Stimulated activated CD8-positive, alpha-beta memory T cell treated with anti-CD3 and anti-CD28 coated beads, Interleukin-15, amount 100 ng/mL, for 1 hour (primary cell): ENCODE results near the gene MAP2K5.
"Not testable (repeated sequence)": the region's sequence is repeated elsewhere in the genome, so short reads cannot be mapped to it uniquely, and the experiment has no call there.

Experiments used
- DNase-seq: peaks from one replicate; pipeline ENCODE4 v3.0.0-alpha.2; 2020; ENCODE audit warnings: low read depth

Gene MAP2K5

DNA sequence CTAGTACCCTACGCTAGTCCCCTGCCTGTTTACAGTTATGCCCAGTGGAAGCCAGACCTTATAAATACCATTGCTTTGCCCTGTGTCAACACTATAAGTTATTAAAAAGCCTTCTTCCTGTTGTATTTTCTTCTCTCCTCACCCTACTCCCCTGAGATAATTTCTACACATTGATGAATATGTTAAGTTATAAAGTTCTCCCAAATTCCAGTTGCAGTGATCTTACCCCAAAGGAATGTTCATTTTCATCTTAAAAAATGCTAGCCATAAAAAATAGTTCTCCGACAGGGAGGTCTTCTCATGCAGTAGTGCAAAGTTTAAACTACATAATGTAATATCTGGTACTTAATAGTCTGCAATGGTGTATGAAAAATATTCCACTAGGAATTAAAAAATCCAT lies 58.6 kb downstream of the MAP2K5 start:
- no peak for DNase-seq

DNA sequence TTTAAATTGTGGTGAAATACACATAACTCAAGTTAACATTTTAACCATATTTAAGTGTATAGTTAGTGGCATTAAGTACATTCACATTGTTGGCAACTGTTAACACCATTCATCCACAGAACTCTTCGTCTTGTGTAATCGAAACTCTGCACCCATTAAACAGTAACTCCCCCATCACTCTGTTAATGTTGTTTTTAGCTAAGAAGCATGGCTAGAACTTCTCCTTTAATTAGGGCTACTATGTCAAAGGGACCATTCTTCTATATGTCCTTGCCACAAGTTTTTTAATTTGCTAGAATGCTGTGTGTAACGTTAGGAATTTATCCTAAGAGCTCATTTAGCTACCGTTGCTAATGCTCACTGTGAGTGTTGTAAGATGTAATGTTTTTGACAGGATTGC lies 60.6 kb downstream of the MAP2K5 start:
- no peak for DNase-seq

DNA sequence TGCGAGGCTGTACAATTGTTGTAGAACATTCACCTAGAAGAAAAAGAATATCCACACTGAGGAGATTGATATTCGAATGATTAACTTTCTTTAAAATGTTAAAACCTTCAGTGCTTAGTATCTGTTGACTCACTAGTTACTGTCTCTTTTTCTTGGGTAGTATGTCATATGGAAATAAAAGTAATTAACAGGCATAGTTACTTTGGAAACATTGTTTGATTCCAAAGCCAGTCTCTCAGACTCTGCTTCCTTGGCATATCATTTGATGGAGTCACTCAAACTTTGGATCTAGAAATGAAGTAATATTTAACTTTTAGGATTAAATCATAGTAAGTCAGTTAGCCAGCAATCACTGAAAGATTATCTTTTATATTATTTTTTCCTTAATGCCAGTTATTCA lies 63.4 kb downstream of the MAP2K5 start:
- DNase-seq = no peak

DNA sequence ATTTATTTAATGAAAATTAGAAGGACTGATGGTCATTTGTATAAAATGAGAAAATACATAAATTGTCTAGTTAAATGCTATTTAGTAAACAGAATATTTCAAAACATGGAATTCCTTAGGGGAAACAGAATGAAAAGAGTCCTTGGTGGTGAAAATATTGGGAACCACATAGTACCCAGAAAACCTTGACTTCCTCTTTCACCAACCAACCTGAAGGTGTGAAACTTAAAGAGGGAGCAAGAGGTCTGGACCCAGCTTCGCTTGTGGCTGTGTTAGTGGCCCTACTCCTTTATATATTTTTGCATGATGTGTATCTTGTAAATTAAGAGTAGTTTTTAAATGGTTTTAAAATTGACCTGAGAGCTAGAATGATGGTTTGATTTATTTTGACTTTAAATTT lies 64.2 kb downstream of the MAP2K5 start:
- no peak for DNase-seq

DNA sequence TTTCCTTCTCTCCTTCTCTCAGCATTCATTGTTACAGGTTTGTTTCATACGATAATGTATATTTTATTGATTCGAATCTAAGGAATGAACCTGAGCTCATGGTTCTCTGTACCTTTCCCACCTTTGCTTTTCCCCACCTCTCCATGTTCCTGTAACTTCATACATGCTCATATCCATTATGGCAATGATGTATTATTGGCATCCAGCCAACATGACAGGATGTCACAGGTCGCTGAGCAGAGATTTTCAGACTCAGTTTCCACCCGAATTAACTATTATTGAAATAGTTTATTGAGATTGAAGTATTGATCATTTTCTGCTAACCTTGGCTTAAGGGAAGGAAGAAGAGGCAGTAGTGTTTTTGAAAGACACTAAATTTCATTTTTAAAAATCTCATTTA lies 64.8 kb downstream of the MAP2K5 start:
- DNase-seq = no peak

DNA sequence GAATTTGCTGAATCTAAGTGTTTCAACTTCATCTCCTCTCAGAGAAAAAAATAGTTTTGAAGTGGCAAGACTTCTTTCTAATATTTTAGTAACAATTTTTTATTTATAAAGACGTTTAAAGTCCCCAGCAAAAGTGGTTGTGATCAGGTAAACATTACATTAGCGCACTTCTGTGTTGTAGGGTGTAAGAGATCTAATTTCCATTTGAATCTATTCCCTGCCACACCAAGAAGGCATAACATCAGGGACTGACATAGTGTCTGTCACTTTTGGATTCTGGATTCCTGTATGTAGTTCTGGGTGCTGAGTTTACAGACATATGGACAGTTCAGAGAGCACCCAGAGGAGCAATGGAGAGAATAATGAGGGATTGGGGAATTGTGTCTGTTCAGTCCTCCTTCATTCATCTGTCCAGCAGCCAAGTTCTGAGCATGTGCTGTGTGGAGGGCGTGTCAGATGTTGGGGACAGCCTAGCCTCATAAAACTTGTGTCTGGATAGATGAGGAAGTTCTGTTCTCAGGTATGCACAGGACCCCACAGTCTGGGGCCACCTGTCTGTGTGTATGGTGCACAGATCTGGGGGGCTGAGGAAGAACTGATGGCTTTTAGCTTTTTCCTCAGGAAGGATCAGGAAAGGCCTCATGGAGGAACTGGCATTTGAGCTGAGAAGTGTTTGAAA lies 65.6 kb downstream of the MAP2K5 start:
- DNase-seq = no peak

DNA sequence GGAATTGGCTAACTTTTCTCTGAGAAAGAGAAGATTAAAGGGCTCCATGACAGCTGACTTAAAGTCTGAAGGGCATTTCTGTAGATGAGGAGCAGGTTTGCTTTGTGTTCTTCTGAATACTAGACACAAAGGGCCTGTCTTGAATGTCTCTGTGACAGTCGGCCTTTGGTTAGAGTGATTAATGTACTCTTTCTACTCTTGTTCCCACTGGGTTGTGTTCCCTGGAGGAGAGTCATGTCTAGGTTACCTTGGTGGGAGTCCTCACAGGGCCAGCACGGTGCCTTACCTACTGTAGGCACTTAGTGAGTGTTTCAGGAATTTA lies 66.1 kb downstream of the MAP2K5 start:
- DNase-seq = no peak

DNA sequence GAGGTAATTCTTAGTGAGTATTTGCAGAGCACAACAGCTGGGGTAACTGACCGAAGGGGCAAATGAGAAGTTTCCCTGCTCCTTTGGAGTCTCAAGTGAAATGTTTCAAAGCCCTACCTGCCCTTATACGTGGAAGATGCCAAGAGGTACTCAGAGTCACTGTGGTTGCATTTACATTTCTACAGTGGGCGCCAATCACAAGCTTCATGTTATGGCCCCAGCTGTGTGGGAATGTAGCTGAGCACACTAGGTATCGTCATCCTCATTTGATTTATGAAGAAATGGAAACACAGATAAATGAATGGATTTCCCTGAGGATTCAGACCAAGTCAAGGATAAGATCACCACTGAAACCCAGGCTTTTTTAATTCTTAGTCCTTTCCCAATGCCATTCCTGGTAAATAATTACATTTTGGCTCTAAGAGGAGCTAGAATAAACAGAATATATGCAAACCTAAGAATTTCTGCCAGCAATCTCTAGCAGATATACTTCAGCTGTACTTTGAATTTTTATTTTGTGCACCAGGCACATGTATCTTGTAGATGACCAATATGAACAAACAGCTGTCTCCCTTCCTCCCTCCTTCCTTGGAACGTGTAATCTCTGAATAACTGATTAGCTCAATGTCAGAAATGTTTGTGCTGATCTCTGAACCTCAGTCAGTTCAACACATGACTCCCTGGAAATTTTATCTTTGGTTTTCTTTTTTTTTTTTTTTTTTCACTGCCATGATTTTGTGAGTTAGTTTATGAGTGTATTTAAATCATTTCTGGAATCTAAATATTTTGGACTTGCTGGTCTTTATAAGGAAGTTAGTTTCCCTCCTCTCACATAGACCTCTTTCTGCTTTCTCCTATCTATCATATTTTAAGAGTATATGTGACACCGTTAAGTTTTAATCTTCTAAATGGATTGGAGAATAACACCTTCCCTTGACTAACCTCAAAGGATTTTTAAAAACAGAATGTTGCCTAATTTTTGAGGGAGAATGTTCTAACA lies 69.2 kb downstream of the MAP2K5 start:
- DNase-seq = no peak

DNA sequence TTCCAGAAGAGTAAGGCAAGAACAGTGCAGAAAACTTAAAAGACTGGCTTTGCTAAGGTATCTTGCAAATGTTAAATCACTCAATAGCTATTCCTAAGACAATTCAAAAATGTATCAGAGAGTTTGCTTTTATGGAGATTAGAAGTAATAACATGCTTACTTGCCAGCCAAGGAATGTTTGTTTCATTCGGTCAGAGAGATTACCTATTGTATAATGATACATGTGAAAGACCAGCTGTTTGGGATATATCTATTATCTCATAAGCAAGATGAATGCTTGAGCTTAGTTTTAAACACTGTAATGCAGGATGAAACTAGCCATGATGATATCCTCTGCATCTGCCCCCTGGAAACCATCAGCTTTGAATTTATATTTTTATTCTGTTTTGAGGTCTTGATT lies 70.7 kb downstream of the MAP2K5 start:
- DNase-seq = no peak

DNA sequence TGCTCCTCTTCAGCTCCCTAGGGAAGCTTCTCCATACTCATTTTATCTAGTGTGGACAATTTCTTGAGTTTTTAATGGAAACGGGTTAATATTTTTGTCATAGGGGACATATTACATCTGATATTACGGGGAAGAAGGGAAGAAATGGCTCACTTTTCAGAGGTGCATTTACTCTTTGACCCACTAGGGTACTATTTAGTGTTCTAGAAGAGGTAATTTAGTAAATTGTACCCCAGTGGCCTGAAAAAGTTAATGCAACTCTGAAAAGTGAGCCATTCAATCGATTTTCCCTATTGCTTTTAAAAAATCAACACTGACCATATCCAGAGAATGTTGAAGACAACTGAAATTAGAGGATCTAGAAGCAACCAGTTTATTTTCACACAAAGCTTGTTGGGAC lies 71.2 kb downstream of the MAP2K5 start:
- DNase-seq = no peak

DNA sequence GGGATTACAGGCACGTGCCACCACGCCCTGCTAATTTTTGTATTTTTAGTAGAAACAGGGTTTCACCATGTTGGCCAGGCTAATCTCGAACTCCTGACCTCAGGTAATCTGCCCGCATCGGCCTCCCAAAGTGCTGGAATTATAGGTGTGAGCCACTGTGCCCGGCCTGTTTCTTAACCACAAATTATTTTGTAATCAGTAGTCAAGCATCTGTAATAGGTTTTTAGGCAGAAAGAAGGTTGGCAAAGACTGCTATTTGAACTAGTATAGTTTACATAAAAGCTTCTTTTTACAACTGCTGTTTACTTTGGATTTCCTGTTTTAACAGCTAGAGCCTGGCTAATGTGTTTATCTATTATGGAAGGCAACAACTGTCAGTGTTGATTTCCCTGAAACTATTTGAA lies 72.6 kb downstream of the MAP2K5 start:
- not testable (repeated sequence) for DNase-seq

DNA sequence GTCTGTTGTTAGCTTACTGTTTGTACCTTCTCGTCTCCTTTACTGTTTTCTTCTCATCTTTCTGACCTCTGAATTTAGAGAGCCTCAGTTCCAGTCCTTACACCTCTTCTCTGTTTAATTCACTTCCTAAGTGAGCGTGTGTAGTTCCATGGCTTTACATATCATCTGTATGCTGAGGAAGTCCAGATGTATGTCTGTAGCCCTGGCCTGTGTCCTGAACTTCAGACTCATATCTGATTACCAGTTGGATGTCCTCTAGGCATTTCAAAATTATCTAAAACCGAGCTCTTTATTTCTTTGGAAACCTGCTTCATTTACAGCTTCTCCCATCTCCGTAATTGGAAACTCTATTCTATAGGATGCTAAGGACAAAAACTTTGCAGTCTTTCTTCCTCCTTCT lies 75.8 kb downstream of the MAP2K5 start:
- no peak for DNase-seq

DNA sequence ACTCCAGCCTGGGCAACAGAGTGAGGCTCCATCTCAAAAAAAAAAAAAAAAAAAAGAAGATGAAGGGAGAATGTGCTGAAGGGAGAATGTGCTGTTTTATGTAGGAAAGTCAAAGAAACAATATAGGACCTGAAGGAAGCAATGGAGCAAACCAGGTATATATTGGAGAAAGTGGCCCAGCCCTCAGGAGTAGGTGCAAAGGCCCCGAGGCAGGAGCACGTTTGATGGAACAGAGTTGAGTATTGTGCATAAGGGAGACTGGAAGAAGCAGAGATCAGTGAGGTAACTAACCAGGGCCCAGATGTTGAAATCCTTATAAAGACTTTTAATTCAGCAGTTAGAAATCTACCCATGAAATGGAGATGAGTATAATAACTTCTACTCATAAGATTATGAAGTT lies 79.6 kb downstream of the MAP2K5 start:
- no peak for DNase-seq

DNA sequence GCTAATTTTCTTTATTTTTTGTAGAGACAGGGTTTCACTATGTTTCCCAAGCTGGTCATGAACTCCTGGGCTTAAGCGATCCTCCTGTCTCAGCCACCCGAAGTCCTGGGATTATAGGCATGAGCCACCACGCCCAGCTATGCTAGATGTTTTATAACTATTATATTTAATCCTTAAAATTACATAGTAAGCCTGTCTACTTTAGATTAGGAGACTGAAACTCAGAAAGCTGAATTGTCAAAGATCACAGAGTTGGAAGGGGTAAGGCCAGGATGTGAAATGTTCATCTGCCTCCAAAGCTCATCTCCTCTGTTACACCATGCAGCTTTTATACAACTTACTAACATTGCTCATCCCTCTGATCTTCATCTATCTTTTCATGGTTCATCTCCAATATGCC lies 89.8 kb downstream of the MAP2K5 start:
- no peak for DNase-seq

DNA sequence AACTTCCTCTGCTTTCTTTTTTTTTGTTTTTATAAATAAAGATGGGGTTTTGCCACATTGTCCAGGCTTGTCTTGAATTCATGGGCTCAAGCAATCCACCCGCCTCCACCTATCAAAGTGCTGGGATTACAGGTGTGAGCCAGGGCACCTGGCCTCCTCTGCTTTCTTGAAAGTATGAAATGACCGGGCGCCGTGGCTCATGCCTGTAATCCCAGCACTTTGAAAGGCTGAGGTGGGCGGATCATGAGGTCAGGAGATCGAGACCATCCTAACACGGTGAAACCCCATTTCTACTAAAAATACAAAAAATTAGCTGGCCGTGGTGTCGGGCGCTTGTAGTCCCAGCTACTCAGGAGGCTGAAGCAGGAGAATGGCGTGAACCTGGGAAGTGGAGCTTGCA lies 93.4 kb downstream of the MAP2K5 start:
- DNase-seq = not testable (repeated sequence)

DNA sequence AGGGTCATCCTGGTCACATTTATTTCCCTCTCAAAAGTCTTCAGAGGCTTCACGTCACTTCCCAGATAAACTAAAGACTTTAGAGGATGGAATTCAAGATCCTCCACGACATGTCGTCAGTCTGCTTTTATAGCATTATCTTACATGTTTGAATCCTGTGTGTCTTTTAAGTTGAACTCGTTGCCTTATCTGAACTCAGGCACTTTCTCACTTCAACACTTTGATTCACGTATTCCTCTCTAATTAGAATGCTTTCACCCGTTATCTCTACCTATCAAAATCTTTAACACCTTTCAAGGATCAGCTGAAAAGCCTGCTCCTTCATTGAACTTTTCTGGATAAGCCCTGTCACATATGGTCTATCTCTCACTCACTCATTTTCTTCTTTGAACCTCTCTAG lies 97.1 kb downstream of the MAP2K5 start:
- DNase-seq = no peak

DNA sequence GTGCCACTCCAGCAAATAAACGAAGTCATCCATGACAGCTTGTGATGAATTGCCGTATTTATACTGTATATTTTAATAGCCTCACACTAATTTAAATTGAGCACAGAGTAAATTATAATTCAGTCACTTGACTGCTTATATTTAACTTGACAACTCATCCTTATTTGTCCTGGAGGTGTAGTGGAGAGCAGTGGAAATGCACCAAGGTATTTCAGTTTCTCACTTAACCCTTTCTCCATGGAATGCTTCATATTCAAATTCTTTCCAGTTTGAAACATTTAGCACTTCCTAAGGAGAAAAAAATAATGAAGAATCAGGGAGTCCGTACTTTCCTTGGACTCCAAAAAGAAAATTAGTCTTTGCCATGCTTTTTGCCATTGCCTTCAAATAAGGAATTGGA lies 99.0 kb downstream of the MAP2K5 start:
- no peak for DNase-seq

DNA sequence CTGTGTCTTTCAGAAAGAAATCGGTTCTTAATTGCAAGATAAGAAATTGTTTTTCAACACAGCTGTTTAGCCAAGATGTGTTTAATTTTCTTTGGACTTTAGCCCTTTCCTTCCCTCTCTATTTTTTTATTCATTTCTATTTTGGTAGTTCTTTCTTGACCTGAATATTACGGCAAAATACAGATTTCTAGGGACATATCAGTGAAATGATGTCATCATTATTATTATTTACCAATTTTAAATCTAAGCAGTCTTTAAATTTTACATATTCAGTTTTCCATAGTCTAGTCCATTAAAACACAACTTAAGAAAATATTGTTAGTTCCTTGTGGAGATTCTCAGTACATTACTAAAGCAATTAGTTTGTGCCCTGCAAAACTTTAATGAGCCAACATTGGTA lies 104.3 kb downstream of the MAP2K5 start:
- DNase-seq = no peak

DNA sequence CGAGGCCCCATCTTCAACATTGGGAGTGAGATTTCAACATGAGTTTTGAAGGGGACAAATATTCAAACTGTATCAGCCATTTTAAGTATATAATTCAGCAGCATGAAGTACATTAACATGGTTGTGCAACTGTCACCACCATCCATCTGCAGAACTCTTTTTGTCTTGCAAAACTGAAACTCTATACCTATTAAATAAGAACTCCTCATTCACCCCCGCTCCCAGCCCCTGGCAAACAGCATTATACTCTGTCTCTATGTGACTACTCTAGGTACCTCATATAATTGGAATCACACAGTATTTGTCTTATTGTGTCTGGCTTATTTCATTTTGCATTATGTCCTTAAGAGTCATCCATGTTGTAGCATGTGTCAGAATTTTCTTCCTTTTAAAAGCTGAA lies 110.1 kb downstream of the MAP2K5 start:
- DNase-seq = no peak

DNA sequence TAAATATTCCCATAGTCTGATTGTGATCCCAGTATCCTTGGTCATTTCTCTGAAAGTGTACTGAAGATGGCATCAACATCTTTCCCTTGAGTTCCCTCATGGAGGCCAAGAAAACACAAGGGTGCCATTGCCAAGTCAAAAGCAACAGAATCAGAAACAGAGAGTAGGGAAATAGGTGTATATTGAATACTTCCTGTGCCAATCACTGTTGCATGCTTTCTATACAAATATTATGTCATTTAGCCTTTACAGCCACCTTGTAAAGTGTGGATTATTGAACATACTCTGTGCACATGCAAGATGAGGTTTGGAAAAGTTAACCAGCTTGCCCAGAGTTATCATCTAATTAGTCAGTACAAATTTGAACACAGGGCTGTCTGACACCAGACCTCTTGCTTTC lies 117.9 kb downstream of the MAP2K5 start:
- DNase-seq = no peak

DNA sequence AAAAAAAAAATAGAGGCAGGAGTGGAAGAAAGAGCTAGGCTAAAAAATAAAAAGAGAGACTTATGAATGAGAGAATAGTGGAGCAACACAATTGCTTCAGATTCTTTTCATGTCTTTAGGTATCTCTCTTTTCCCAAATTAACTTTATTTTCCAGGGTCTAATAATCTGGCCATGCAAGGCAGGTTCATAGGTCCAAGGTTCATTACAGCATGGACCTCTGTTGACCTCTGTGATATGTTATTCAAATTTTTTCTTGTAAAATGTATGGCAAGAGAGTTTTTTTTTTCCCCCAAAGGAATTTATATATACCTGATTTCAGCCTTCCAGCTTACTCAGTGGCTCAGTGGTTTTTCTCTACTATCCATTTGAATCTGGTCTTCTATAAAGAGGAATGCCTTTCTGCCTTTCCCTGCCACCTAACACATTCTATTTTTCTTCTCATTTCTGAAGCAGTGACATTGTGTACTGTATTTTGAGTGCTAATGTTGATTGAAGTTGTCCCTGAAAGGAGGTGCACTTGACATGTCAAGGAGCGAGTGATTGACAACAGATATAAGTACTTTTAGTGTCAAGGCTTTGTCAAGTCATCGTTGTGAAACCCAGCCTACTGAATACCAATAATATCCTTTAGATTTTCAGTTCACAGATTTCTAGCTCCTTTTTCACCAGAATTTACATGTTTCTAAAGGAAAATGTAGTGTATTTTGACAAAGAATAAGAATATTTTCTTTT lies 118.5 kb downstream of the MAP2K5 start:
- no peak for DNase-seq

DNA sequence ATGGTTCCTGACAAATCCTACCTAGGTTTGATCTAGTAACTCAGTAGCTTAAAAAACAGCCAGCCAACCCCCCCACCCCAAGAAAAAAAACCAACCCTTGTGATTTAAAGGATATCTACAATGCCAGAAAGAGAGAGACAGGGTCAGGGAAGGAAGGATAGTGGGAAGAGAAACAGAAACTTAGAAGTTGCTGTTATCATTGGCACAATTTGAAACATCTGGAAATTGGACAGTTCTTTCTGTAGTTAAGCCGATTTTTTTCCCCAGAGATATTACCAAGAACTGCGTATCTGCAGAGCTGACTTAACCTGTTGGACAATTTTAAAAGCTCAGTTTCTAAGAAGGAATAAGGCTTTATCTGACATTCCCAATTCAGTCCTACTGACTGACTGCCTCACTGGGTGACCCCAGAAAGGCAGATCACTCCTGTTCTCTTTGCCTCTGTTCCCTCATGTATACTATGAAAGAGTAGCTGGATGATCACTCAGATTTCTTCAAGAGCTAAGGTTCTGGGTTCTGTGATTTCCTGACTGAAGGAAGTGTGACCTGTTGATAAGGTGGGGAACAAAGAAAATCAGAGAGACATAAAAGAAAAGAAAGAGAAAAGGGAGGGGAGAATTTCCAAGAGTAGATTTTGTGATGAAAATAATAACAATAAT lies 128.3 kb downstream of the MAP2K5 start:
- no peak for DNase-seq
